Activated CD4-positive, CD25-positive, alpha-beta regulatory T cell treated with anti-CD3 and anti-CD28 coated beads, Interleukin-2, amount 50 U/mL, for 24 hours (primary cell): ENCODE results near the gene HACD2.
A peak's percentile ranks its signal among the peaks of the same experiment; 100 is the strongest.
"Not testable (repeated sequence)": the region's sequence is repeated elsewhere in the genome, so short reads cannot be mapped to it uniquely, and the experiment has no call there.

Source experiments
- ATAC-seq, 2 donors: fragments of 150-1000 bp; cut with Tn5 transposase; one replicate each; pipeline ENCODE4 v1.10.0; 2021; ENCODE audit warnings: mild to moderate bottlenecking in 1 of 2, moderate library complexity in 1 of 2

Gene HACD2

DNA sequence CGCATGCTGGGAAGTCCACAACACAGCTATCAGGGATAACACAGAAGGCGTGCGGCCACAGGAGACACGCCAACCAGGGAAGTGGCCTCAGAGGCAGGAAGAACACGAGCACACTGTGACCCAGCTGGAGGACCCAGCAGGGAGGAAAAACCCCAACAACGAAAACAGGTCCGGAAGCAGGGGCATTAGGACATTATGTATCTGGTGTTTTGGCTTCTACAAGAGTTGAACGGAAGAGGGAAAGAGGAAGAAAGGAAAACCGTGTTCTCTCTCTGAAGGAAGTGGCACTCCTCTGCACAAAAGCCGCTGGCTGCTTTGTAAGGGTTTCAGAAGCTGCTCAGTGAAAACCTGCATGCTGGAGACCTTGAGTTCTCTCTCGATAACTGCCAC is 61.8 kb downstream of the HACD2 start:
- ATAC-seq: no peak

GRCh38 chr3:123522320-123523022 is 62.4 kb downstream of the HACD2 start:
- no peak for ATAC-seq

GRCh38 chr3:123521179-123521969 is 63.5 kb downstream of the HACD2 start:
- no peak for ATAC-seq

GRCh38 chr3:123520656-123521055 is 64.2 kb downstream of the HACD2 start:
- no peak for ATAC-seq

- no peak for ATAC-seq
Observed at GRCh38 chr3:123518892-123519485, 65.9 kb downstream of the HACD2 start.

- no peak for ATAC-seq
Observed at GRCh38 chr3:123511726-123512125, 73.1 kb downstream of the HACD2 start.

DNA sequence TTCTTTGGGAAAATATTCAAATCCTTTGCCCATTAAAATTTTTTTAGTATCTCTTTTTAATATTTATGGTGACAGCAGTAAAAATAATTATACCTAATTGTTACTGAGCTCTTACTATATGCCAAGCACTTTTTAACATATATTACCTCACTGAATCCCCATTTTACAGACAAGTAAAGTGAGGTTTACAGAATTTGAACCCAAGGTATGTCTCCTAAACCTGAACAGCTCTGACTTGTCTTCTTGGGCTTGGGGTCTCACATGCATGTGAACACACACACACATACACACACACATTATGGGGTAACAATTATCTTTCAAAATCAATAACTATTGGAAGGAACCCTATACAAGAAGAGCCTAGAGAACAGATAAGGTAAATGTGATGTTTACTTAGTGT is 73.8 kb downstream of the HACD2 start:
- no peak for ATAC-seq

GRCh38 chr3:123508178-123508577 is 76.7 kb downstream of the HACD2 start:
- no peak for ATAC-seq

DNA sequence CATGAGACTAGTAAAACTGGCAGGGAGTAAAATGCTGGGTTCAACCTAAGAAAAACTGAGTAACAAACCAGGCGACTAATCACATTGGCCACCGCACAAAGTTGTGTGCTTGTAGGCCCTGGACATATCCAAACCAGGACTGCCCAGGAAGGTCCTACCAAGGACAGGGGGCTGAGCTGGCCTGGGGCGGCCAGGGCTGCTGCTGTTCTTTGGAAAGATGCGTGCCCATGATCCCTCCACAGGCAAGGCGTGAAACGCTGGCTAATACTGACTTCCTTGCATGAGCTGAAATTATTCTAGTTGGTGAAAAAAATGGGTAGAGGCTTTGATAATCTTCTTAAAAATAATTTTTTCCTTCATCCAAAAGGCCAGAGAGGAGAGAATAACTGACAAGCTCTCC is 79.0 kb downstream of the HACD2 start:
- ATAC-seq: no peak

GRCh38 chr3:123503203-123503602 is 81.7 kb downstream of the HACD2 start:
- ATAC-seq: no peak

DNA sequence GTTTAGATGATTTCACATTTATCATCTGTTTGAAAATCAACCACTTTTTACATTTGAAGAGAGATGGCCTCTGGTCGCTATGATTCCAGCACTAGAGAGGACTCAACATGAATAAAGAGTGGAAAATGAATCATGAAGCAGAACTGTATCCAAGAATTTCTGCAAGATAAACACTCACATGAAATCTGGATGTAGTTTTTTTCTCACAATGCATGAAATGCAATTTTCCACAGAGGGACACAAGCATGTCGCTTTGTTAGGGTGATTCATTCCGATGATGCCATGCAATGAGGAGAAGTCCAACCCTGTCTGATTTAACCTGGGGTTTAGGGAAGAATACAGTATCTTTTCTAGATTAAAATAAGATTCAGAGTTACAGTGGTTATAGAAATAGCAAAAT is 85.5 kb downstream of the HACD2 start:
- no peak for ATAC-seq

DNA sequence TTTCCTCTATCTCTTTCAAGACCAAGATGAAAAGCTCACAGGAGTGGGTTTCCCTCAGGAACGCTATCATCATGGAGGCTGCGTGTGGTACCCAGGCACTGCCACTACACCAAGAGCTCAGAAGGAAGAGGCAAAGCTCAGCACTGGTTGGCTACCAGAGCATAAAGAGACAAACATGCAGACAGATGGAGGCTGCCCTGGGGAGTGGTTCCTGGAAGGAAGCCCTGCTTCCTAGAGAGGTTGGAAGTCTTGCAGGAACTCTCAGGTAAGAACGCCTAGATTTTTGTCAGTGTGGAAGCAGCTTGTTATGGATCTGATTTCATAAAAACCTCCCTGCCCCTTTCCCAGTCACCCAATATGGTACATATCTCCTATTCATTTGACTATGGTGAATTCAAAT is 86.1 kb downstream of the HACD2 start:
- no peak for ATAC-seq

DNA sequence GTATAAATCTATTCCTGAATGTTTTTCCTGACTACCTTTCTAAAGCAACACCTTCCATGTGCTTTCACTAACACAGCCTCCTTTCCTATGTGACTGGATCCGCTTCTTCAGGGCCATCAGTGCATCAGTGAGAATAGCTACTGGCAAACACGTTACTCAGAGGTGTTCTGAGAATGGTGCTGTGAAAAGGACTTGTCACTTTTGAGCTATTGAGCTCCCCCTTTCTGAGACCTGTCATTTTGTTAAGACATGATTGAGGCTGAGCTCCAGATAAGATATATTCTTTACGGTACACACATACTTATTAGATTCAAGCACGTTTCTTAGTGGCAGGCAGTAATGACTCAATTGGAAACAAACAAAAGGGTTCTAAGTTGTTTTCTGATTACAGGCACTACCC is 90.9 kb downstream of the HACD2 start:
- ATAC-seq: no peak

GRCh38 chr3:123491966-123492587 is 92.8 kb downstream of the HACD2 start:
- no peak for ATAC-seq

- ATAC-seq: peak in 1 of 2 donors; percentile 33
Observed at GRCh38 chr3:123489400-123490004, 95.4 kb downstream of the HACD2 start.

- ATAC-seq: no peak
Observed at GRCh38 chr3:123488645-123489347, 96.1 kb downstream of the HACD2 start.

DNA sequence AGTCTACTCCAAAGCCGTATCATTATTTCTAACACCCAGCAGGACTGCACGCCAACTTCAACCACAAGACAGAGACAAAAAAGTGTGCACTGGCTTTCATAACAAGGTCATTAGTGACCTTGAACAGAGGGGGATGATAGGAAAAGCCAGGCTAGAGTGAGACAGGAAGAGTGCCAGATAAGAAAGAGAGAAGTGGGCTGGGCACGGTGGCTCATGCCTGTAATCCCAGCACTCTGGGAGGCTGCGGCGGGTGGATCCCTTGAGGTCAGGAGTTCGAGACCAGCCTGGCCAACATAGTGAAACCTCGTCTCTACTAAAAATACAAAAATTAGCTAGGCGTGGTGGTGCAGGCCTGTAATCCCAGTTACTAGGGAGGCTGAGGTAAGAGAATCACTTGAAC is 97.8 kb downstream of the HACD2 start:
- ATAC-seq: not testable (repeated sequence)

DNA sequence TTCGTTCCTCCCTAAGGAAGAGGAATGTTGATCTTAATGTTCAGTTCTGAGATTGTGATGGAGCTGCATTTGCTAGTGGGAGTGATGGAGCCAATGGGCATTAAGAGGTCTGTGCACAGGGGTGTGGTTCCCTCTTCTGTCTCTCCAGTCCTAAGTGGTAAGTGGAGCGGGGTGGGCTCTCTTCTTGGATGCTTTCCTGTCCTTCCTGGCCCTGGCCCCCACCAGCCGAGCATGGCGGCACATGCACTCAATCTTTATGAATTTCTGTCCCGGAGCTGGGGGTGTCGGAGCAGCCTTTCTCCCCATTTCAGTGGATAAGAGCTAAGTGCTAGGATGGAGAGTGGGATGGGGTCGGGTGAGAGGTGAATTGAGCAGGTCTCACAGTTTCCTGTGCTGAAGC is 98.4 kb downstream of the HACD2 start:
- ATAC-seq: no peak

- no peak for ATAC-seq
Observed at GRCh38 chr3:123485551-123485950, 99.3 kb downstream of the HACD2 start.

GRCh38 chr3:123483146-123483545 is 101.7 kb downstream of the HACD2 start:
- no peak for ATAC-seq

DNA sequence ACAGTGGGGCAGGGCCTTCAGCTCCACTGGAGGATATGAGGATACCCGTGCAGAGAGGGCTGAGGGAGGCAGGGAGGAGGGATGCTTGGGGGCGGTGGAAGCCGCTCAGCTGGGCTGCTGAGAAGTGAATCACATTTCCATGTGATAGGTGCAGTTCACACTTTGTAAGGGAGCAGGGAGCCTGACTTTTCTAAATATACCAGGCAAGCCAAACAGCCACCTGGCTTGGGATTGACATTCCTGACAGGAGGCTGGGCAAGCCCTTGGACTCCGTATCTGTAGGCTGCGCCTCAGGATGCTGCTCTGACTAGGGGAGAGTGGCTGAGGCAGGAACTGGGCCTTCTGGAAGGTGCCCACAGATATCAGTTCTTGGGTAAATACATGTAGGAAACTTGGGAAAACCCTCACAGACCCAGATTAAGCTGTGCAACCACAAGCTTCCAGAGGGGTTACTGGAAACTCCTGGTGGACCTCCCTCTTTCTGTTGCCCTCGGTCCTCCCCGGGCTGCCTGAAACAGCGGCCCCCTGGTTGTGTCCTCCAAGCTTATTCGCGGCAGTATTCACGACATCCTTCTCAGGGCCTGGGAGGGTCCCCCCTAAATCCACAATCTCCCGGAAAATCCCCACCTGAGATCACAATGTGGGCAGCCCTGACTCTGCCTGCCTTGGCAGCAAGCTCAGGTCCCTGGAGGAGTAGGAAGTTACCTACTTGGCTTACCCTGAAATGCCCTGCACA is 103.0 kb downstream of the HACD2 start:
- ATAC-seq: no peak

DNA sequence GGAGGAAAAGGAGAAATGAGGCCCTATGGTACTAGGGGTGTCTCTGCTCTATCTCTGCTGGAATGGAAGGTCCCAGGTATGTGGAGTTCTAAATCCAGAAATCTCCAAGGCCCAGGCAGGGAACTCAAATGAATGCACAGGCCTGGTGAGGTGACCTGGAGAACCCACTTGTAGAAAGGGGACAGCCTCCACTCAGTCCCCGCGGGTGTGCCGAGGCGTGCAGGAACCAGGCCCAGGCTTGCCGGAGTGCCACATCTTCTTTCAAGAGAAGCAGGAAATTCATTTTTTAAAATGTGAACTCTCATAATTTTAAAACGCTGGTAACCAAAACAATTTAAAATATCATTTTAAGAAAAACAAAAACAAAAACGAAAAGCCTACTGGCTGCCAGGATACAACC is 103.8 kb downstream of the HACD2 start:
- ATAC-seq: no peak
